ENCODE measurements around the gene EEFSEC. TPM values are rescaled to one million over a fixed set of nuclear protein-coding genes. Genes with fewer than 3 reads are reported as not detected.

EEFSEC gene
- total RNA-seq, 1 experiment from 2014 or later, result 9.5 TPM

GRCh38 chr3:128419311-128419710, 266.0 kb downstream of the EEFSEC start:
- Histone ChIP-seq H2BK20ac (ENCODE audit: low read depth, low read length, poor library complexity, severe bottlenecking) (no peak overlapping the region), H4K91ac (ENCODE audit: insufficient read length, low read depth, low read length) (no peak overlapping the region), H3T11ph (ENCODE audit: low read length) (no peak overlapping the region), H3K23ac (ENCODE audit: insufficient read length, low read depth, low read length) (no peak overlapping the region), H2BK15ac (ENCODE audit: low read depth, low read length) (no peak overlapping the region), H3K79me2 (ENCODE audit: insufficient read depth, low read length) (no peaks in the 10 kb centered on the region), H3K23me2 (ENCODE audit: insufficient read length, low read depth, low read length, poor library complexity, severe bottlenecking) (no peaks in the 10 kb centered on the region), H2BK5ac (ENCODE audit: insufficient read length, low read length) (no peak overlapping the region), H3K9me3 (ENCODE audit: control insufficient read depth, low read depth, low read length) (no peaks in the 10 kb centered on the region), H4K5ac (ENCODE audit: insufficient read length, low read depth, low read length) (no peak overlapping the region), H3K9ac (ENCODE audit: extremely low read depth, insufficient read length, low read length) (no peak overlapping the region), H4K20me1 (ENCODE audit: control insufficient read depth, insufficient read depth, insufficient read length) (no peaks in the 10 kb centered on the region), H2AK5ac (ENCODE audit: insufficient read length, low read length) (no peak overlapping the region), H4K8ac (replicated peaks; ENCODE audit: insufficient read length, low read depth, low read length) (no peak overlapping the region), H3K56ac (ENCODE audit: insufficient read length, low read depth, low read length) (no peak overlapping the region), H3K27ac (ENCODE audit: insufficient read length, low read depth, low read length) (no peak overlapping the region), H2AFZ (ENCODE audit: low read length) (no peak overlapping the region), H3K79me1 (ENCODE audit: insufficient read depth, low read depth, low read length, poor library complexity, severe bottlenecking) (no peaks in the 10 kb centered on the region), H3K27me3 (ENCODE audit: insufficient read depth, low read length) (no peaks in the 10 kb centered on the region), H3K4me1 (ENCODE audit: insufficient read depth, low read length) (no peaks in the 10 kb centered on the region), H3K4ac (ENCODE audit: low read depth, low read length) (no peak overlapping the region), H2BK120ac (ENCODE audit: low read depth, low read length, poor library complexity, severe bottlenecking) (no peak overlapping the region), H3K14ac (ENCODE audit: insufficient read depth, low read length) (no peak overlapping the region), H3K4me2 (ENCODE audit: insufficient read depth, insufficient read length, low read length) (no peak overlapping the region), H3K18ac (ENCODE audit: insufficient read length, low read depth, low read length) (no peak overlapping the region), H2BK12ac (ENCODE audit: insufficient read length, low read depth, low read length) (no peak overlapping the region)
- H3K27me3 Mint-ChIP-seq (ENCODE audit: low read depth), result peaks cover 16% of the 10 kb centered on the region
- no peak overlapping the region; a peak in 1 of 7 replicates for H3K27ac Mint-ChIP-seq
- H3K9me3 Mint-ChIP-seq, result peaks cover 0 to 4% of the 10 kb centered on the region in 2 experiments; a peak in 1 of 5 replicates
- peaks cover 10 to 18% of the 10 kb centered on the region in 2 experiments for H3K4me1 Mint-ChIP-seq
- DNase-seq, result no peak
- H3K36me3 Mint-ChIP-seq (ENCODE audit: insufficient read depth in 1 of 3, low read depth in 3 of 3), result peaks cover 0 to 5% (median 4%) of the 10 kb centered on the region in 3 experiments; a peak in 2 of 7 replicates
- no CpG with 5 or more reads among the region's 4 CpGs for WGBS (ENCODE audit: extremely low coverage, insufficient read length, low lambda C conversion rate)
- no peak overlapping the region for H3K4me3 Mint-ChIP-seq
- TF ChIP-seq CTCF (conservative IDR thresholded peaks at IDR 0.05), result no peak
